ENCODE data around the gene COL27A1.
A peak's percentile ranks its signal among the peaks of the same experiment; 100 is the strongest.

The COL27A1 gene

DNA sequence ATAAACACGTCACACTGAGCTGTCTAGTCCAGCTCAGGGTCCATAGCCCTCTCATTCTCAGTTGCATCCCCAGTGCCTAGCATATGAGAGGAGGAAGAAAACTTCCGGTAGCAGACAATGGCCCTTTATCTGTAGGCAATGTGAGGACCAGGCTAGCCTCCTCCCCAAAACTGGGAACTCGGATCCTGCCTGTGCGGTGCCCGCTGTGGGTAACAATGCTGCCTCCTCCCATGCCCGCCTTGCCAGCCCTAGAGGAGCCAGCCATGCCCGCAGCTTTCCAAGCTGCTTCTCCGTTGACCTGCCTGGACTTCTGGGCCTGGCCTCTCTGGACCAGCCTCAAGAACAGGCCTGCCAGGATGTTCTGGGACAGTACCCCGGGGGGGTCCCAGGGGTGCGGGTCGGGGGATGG is 93.0 kb downstream of the COL27A1 start:
- H3K4me1 ChIP-seq (ENCODE audit: control insufficient read depth, insufficient read depth, low read length), result peaks cover 29% of the 10 kb centered on the region
- no peak overlapping the region for H3K9ac ChIP-seq (ENCODE audit: low read length)
- H3K27me3 ChIP-seq (replicated peaks; ENCODE audit: control insufficient read depth, insufficient read depth, low read length), result no peaks in the 10 kb centered on the region
- no peak for DNase-seq (ENCODE audit: low read depth)
- H3K9me3 ChIP-seq (ENCODE audit: control insufficient read depth, low read length), result no peaks in the 10 kb centered on the region
- H3K36me3 ChIP-seq (ENCODE audit: control insufficient read depth, insufficient read depth, low read length, severe bottlenecking), result peaks cover 22% of the 10 kb centered on the region
- H3K4me3 ChIP-seq (ENCODE audit: low read length), result no peak overlapping the region

DNA sequence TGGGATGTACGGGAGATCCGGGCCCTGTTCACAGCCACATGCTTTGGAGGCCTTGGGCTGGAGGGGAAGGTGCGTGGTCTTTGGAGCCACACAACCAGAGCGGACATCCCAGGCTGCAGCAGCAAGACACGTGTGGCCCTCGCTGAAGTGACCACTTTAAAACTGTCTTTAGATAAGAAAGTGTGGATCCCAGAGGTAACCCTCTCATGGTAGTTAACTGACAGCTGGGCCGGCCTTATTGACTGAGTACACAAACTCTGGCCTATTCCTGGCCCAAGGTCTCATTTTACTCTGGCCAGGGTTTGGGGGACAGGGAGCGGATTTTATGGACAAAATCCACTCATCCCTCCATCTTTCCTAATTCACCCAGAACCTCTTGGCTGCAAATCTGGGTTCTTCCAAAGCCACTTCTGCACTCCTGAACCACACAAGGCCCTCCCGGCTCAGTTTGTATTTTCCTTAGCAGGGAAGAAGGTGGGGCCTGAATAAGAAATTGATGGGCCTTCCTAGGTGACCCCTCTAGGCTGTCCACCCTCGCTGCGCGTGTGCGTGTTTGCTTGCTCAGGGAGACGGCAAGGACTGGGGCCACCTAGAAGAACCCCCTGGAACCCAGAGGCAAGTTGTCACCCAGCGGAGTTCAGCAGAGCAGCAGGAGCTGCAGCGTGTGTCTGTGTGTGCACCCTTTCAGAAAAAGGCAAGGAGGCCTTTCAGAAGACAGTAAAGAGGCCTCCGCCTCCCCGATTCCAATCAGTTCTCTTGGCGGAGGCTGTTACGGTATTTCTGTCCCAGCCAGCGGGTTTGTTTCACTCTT is 94.3 kb downstream of the COL27A1 start:
- Histone ChIP-seq H3K27me3 (replicated peaks; ENCODE audit: control insufficient read depth, insufficient read depth, low read length) (no peaks in the 10 kb centered on the region), H3K9me3 (ENCODE audit: control insufficient read depth, low read length) (no peaks in the 10 kb centered on the region), H3K4me1 (ENCODE audit: control insufficient read depth, insufficient read depth, low read length) (peaks cover 29% of the 10 kb centered on the region), H3K9ac (ENCODE audit: low read length) (peak overlapping the region; percentile 69), H3K4me3 (ENCODE audit: low read length) (peak overlapping the region; percentile 24), H3K36me3 (ENCODE audit: control insufficient read depth, insufficient read depth, low read length, severe bottlenecking) (peaks cover 22% of the 10 kb centered on the region)
- DNase-seq (ENCODE audit: low read depth), result no peak

DNA sequence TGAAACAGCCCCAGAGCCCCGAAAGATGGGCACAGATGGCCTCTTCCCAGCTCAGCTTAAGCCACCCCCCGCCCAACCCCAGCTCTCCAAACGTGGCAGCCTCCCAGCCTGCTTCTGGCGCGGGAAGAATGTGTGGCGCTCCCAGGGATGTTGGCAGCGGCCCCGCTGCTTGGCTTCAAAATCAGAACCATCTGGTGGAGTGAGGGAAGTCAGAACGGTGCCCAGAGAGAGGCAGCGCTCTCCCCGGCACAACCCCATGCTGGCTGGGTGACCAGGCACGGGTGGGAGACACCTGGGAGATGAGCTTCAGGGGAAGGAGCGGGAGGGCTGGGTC is 94.9 kb downstream of the COL27A1 start:
- H3K4me3 ChIP-seq (ENCODE audit: low read length), result peak overlapping the region; percentile 21
- H3K4me1 ChIP-seq (ENCODE audit: control insufficient read depth, insufficient read depth, low read length), result peaks cover 29% of the 10 kb centered on the region
- H3K9ac ChIP-seq (ENCODE audit: low read length), result peak overlapping the region; percentile 69
- H3K36me3 ChIP-seq (ENCODE audit: control insufficient read depth, insufficient read depth, low read length, severe bottlenecking), result peaks cover 27% of the 10 kb centered on the region
- H3K9me3 ChIP-seq (ENCODE audit: control insufficient read depth, low read length), result no peaks in the 10 kb centered on the region
- no peaks in the 10 kb centered on the region for H3K27me3 ChIP-seq (replicated peaks; ENCODE audit: control insufficient read depth, insufficient read depth, low read length)
- peak; percentile 99 for DNase-seq (ENCODE audit: low read depth)

DNA sequence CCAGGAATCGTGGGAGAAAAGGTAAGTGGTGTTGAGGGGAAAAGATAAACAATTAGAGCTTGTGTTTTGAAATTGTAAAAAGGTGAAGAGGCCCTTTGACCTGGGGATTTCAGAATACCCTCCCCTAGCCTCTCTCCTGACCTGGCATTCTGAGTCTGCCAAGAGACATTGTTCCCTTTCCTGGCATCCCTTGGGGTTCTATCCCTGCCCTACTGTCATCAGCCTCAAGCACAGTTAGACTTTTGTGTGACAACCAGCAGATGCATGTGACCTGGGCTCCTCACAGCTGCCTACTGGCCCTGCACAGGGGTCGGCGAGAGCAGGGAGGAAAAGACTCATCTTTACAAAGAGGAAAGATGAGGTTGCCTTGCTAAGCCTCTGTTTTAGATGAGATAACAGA is 95.3 kb downstream of the COL27A1 start:
- DNase-seq (ENCODE audit: low read depth), result no peak
- Histone ChIP-seq H3K4me1 (ENCODE audit: control insufficient read depth, insufficient read depth, low read length) (peaks cover 29% of the 10 kb centered on the region), H3K9me3 (ENCODE audit: control insufficient read depth, low read length) (no peaks in the 10 kb centered on the region), H3K27me3 (replicated peaks; ENCODE audit: control insufficient read depth, insufficient read depth, low read length) (no peaks in the 10 kb centered on the region), H3K4me3 (ENCODE audit: low read length) (peak overlapping the region; percentile 21), H3K9ac (ENCODE audit: low read length) (peak overlapping the region; percentile 59), H3K36me3 (ENCODE audit: control insufficient read depth, insufficient read depth, low read length, severe bottlenecking) (peaks cover 28% of the 10 kb centered on the region)

DNA sequence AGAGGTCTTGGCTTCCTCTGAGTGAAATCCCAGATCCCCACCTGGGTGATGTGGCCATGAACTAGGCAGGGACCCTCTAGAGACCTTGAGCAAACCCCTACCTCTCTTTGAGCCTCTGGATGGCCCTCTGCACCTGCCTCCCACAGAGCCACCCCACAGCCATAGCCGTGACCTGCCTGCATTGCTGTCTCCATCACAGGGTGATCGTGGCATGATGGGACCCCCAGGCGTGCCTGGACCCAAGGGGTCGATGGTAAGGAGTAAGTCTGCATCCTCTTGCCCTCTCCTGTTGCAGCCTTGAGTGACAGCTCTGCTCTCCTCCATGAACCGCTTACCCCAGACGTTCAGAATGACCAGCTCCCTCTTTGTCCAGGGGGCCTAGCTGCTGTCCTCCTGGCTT is 97.1 kb downstream of the COL27A1 start:
- Histone ChIP-seq H3K27me3 (replicated peaks; ENCODE audit: control insufficient read depth, insufficient read depth, low read length) (no peaks in the 10 kb centered on the region), H3K36me3 (ENCODE audit: control insufficient read depth, insufficient read depth, low read length, severe bottlenecking) (peaks cover 22% of the 10 kb centered on the region), H3K9me3 (ENCODE audit: control insufficient read depth, low read length) (no peaks in the 10 kb centered on the region), H3K4me1 (ENCODE audit: control insufficient read depth, insufficient read depth, low read length) (peaks cover 29% of the 10 kb centered on the region), H3K4me3 (ENCODE audit: low read length) (no peak overlapping the region), H3K9ac (ENCODE audit: low read length) (no peak overlapping the region)
- no peak for DNase-seq (ENCODE audit: low read depth)

DNA sequence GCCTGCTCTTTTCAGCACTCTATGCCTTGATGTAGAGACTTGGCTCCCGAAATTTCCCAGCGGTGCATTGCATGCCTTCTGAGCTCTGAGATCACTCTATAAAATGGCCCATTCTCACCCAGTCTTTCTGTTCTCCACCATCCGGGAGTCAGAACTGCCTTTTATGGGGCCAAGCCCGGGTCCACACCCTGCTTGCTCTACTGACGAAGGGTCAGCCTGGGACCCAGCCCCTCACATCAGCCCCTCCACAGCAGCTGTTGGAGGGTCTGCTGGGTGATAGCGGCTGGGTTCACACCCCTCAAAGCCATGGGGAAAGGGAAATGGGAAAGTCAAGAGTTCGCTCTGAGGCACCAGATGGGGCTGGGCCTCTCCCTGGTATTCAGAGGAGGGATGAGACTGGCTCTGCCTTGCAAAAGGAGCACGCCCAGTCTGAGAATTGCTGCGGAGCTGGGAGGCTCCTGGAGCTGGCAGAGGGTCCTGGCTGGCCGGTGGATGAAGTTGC is 101.5 kb downstream of the COL27A1 start:
- H3K9me3 ChIP-seq (ENCODE audit: control insufficient read depth, low read length), result no peaks in the 10 kb centered on the region
- H3K36me3 ChIP-seq (ENCODE audit: control insufficient read depth, insufficient read depth, low read length, severe bottlenecking), result peaks cover 22% of the 10 kb centered on the region
- H3K27me3 ChIP-seq (replicated peaks; ENCODE audit: control insufficient read depth, insufficient read depth, low read length), result no peaks in the 10 kb centered on the region
- H3K4me3 ChIP-seq (ENCODE audit: low read length), result no peak overlapping the region
- H3K4me1 ChIP-seq (ENCODE audit: control insufficient read depth, insufficient read depth, low read length), result peaks cover 2% of the 10 kb centered on the region
- H3K9ac ChIP-seq (ENCODE audit: low read length), result no peak overlapping the region
- no peak for DNase-seq (ENCODE audit: low read depth)

DNA sequence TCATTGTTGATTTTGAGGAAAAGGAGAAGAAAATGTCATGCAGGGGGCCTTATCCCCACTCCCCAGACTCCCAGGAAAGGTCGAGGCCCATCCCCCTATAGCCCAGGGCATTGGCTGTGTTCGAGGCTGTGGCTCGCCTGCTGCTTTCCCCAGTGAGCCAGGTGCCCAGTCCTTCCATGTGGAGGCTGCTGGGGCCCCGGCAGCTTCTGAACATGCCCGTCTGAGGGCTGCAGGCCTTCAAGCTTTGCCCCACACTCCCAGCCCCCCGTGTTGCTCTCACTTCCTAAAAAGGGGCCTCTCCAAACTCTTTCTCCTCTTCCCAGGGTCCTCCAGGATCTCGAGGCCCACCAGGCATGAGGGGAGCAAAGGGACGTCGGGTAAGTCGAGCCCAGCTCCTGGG is 102.9 kb downstream of the COL27A1 start:
- Histone ChIP-seq H3K9ac (ENCODE audit: low read length) (no peak overlapping the region), H3K4me3 (ENCODE audit: low read length) (no peak overlapping the region)

DNA sequence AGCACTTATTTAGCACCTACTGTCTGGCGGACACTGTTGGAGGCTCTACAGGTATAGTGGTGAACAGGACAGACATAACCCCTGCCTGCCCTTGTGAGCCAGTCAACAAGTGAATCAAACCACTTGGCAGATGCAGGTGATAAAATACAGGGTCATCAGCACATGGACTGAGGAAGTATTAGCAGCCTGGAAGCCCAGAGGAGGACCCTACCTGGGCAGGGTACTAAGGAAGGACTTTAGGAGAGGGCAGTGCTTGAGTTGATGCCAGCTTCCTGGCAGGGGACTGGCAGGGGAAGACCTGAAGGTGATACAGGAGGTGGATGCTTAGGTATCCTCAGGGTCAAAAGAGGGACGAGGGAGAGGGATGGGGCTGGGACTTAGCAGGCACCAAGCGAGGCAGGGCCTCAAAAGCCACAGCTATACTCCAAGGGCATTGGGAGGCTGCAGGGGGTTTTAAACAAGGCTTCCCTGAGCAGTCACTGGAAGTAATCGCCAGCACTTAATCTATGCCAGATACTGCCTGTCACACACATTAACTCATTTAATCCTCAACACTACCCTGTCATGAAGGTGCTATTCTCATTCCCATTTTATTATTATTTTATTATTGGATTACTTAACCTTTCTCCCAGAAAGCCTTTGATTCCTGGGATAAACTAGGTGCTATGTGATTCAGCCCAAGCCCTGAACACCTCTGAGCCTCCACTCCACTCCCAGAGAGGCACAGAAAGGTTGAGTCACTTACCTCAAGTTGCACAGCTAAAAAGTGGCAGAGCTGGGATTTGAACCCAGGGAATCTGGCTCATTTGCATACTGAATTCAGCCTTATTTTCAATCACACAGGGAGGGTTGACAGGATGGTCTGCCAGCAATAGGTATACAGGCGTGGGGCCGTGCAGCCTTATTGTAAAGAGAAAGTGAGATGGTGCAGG is 103.8 kb downstream of the COL27A1 start:
- Histone ChIP-seq H3K9ac (ENCODE audit: low read length) (no peak overlapping the region), H3K4me3 (ENCODE audit: low read length) (no peak overlapping the region), H3K9me3 (ENCODE audit: control insufficient read depth, low read length) (no peaks in the 10 kb centered on the region), H3K27me3 (replicated peaks; ENCODE audit: control insufficient read depth, insufficient read depth, low read length) (no peaks in the 10 kb centered on the region), H3K4me1 (ENCODE audit: control insufficient read depth, insufficient read depth, low read length) (no peaks in the 10 kb centered on the region), H3K36me3 (ENCODE audit: control insufficient read depth, insufficient read depth, low read length, severe bottlenecking) (peaks cover 15% of the 10 kb centered on the region)
- no peak for DNase-seq (ENCODE audit: low read depth)

More for the DNA sequence above, 102.9 kb downstream of the COL27A1 start:
- H3K9me3 ChIP-seq (ENCODE audit: control insufficient read depth, low read length), result no peaks in the 10 kb centered on the region
- H3K27me3 ChIP-seq (replicated peaks; ENCODE audit: control insufficient read depth, insufficient read depth, low read length), result no peaks in the 10 kb centered on the region
- peaks cover 15% of the 10 kb centered on the region for H3K36me3 ChIP-seq (ENCODE audit: control insufficient read depth, insufficient read depth, low read length, severe bottlenecking)
- no peaks in the 10 kb centered on the region for H3K4me1 ChIP-seq (ENCODE audit: control insufficient read depth, insufficient read depth, low read length)
- DNase-seq (ENCODE audit: low read depth), result no peak

DNA sequence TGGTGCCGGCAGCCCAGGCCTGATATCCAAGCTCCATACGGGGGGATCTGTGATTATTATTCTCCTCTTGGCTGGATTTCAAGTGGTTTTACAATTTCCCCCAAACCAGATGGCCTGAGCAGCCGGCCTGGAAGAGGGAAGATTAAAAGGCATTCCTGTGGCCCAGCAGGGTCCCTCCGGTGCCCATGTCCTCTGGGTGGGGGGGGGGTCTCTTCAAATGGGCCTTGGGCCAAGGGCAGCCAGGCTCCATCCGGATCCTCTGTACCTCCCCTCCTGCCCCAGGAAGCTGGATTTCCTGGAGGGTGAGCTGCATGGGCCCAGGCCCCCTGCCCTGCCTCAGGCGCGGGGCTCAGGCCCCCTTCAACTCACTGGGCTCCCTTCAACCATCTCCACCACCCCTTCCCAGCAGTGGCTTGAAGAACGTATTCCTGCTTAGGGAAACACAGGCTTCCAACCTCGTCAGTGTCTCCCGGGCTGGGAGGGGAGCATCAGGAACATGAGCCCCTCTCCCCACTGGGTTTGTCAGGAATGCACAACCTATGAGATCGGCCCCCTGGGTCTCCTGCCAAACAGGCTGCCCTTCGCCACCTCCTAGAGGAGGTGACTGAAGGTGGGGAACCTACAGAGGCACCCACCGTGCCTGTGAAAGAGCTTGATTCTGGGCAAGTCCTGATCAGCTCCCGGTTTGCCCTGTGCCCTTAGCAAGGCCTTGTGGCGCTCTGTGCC is 104.6 kb downstream of the COL27A1 start:
- DNase-seq (ENCODE audit: low read depth), result no peak
- Histone ChIP-seq H3K9me3 (ENCODE audit: control insufficient read depth, low read length) (no peaks in the 10 kb centered on the region), H3K36me3 (ENCODE audit: control insufficient read depth, insufficient read depth, low read length, severe bottlenecking) (peaks cover 9% of the 10 kb centered on the region)

DNA sequence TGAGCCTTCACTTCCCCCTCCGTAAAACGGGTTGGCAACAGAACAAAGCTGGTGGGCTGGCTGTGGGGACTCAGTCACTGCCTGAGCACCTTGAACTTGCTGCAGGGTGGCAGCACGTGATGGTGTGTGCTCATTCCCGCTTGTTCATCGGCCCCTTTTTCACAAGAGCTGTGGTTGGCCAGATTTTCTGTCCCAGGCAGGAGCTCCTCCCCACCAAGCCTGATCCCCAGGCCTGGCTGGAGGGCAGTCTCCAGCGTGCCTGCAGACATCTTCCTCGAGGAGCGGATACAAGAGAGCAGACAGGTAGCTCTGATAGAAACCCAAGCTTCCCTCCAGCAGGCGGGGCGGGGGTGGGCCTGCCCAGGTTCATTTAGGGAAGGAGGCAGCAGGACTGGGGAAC is 105.7 kb downstream of the COL27A1 start:
- Histone ChIP-seq H3K4me1 (ENCODE audit: control insufficient read depth, insufficient read depth, low read length) (no peaks in the 10 kb centered on the region), H3K27me3 (replicated peaks; ENCODE audit: control insufficient read depth, insufficient read depth, low read length) (no peaks in the 10 kb centered on the region), H3K36me3 (ENCODE audit: control insufficient read depth, insufficient read depth, low read length, severe bottlenecking) (peaks cover 7% of the 10 kb centered on the region), H3K9ac (ENCODE audit: low read length) (no peak overlapping the region), H3K9me3 (ENCODE audit: control insufficient read depth, low read length) (no peaks in the 10 kb centered on the region), H3K4me3 (ENCODE audit: low read length) (no peak overlapping the region)
- DNase-seq (ENCODE audit: low read depth), result no peak

More for the DNA sequence above, 104.6 kb downstream of the COL27A1 start:
- Histone ChIP-seq H3K4me1 (ENCODE audit: control insufficient read depth, insufficient read depth, low read length) (no peaks in the 10 kb centered on the region), H3K9ac (ENCODE audit: low read length) (no peak overlapping the region), H3K27me3 (replicated peaks; ENCODE audit: control insufficient read depth, insufficient read depth, low read length) (no peaks in the 10 kb centered on the region), H3K4me3 (ENCODE audit: low read length) (no peak overlapping the region)

DNA sequence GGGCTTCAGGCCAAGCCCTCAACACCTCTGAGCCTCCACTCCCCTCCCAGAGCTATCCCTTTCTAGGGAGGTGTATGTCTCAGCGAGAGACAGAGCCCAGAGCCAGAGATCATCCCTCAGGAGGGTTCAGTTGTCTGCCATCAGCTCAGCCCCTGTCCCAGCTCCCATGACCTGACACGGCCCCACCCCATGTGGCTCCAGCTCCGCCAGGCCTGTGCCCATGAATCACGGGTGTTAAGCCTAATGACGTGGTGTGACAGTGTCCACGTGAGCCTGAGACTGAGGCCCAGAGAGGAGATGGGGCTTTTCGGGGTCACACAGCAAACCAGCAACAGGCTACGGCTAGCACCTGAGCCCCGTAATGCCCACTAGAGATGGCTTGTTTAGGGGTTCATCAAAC is 106.7 kb downstream of the COL27A1 start:
- no peak for DNase-seq (ENCODE audit: low read depth)
- no peaks in the 10 kb centered on the region for H3K27me3 ChIP-seq (replicated peaks; ENCODE audit: control insufficient read depth, insufficient read depth, low read length)
- H3K36me3 ChIP-seq (ENCODE audit: control insufficient read depth, insufficient read depth, low read length, severe bottlenecking), result peaks cover 8% of the 10 kb centered on the region
- H3K4me3 ChIP-seq (ENCODE audit: low read length), result no peak overlapping the region
- H3K9me3 ChIP-seq (ENCODE audit: control insufficient read depth, low read length), result no peaks in the 10 kb centered on the region
- peaks cover 6% of the 10 kb centered on the region for H3K4me1 ChIP-seq (ENCODE audit: control insufficient read depth, insufficient read depth, low read length)
- H3K9ac ChIP-seq (ENCODE audit: low read length), result no peak overlapping the region

Data from adipocyte (in vitro differentiated cells).